ENCODE results near the gene TEAD3. TPM values are rescaled to one million over a fixed set of nuclear protein-coding genes. Genes with fewer than 3 reads are reported as not detected.
A peak's percentile ranks its signal among the peaks of the same experiment; 100 is the strongest.

TEAD3 gene
- total and polyA plus RNA-seq, 4 donors = 16.7 to 78.0 (median 48.9) TPM

DNA sequence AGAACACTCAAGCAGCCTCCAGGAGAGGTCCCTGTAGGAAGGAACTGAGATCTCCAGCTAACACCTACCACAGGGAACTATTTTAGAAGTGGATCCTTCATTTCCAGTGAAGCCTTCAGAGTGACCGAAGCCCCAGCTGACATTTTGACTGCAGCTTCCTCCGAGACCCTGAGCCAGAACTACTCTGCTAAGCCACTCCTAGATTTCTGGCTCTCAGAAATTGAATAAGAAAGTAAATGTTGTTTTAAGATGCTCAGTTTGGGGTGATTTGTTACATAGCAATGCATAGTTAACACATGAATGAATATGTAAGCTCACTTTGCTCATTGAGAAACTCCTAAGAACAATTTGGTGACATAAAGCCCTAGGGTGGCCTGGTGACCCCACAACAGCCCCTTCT lies 10.3 kb upstream of the TEAD3 start:
- intact Hi-C loops (cut with DNase I) = no loop called here
- ATAC-seq (ENCODE audit: low FRiP score) = no peak
- Histone ChIP-seq H3K4me3 (ENCODE audit: low read length in 2 of 2) (no peak overlapping the region), H3K36me3 (ENCODE audit: control insufficient read depth in 1 of 2, insufficient read depth in 2 of 2, low read length in 1 of 2) (no peaks in the 10 kb centered on the region), H3K27ac (ENCODE audit: low read depth in 1 of 2, low read length in 2 of 2) (no peak overlapping the region), H3K4me1 (ENCODE audit: control insufficient read depth in 1 of 2, insufficient read depth in 2 of 2, low read length in 2 of 2) (no peaks in the 10 kb centered on the region), H3K27me3 (ENCODE audit: control insufficient read depth in 1 of 2, insufficient read depth in 2 of 2, low read length in 1 of 2) (no peaks in the 10 kb centered on the region), H3K9me3 (ENCODE audit: control insufficient read depth, low read length) (no peaks in the 10 kb centered on the region)
- 93 to 96% methylated on average over 2 of the region's 2 CpGs for WGBS, 2 donors
- DNase-seq = no peak

DNA sequence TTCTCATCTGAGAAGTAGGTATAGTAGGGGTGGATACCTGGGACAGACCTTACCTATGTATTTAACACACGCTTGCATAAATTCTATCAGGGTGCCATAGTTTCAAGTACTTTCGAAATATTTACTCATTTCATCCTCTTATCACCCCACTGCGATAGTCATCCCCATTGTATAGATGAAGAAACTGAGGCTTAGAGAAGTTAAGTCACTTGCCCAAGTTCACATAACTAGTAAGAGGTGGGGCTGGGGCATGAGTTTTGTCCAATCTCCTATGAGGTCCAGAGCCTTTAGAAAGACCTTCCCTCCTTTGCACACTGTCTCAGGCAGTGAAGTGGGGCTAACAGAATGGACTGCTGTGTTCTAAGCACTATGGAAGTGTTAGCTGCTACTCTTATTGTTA lies 9.7 kb upstream of the TEAD3 start:
- Histone ChIP-seq H3K27me3 (ENCODE audit: control insufficient read depth in 1 of 2, insufficient read depth in 2 of 2, low read length in 1 of 2) (no peaks in the 10 kb centered on the region), H3K4me1 (ENCODE audit: control insufficient read depth in 1 of 2, insufficient read depth in 2 of 2, low read length in 2 of 2) (no peaks in the 10 kb centered on the region), H3K27ac (ENCODE audit: low read depth in 1 of 2, low read length in 2 of 2) (no peak overlapping the region), H3K9me3 (ENCODE audit: control insufficient read depth, low read length) (no peaks in the 10 kb centered on the region), H3K4me3 (ENCODE audit: low read length in 2 of 2) (no peak overlapping the region), H3K36me3 (ENCODE audit: control insufficient read depth in 1 of 2, insufficient read depth in 2 of 2, low read length in 1 of 2) (no peaks in the 10 kb centered on the region)
- DNase-seq = no peak
- intact Hi-C loops (cut with DNase I) = no loop called here
- 95% methylated on average over 3 of the region's 3 CpGs for WGBS, 2 donors
- ATAC-seq (ENCODE audit: low FRiP score) = no peak

DNA sequence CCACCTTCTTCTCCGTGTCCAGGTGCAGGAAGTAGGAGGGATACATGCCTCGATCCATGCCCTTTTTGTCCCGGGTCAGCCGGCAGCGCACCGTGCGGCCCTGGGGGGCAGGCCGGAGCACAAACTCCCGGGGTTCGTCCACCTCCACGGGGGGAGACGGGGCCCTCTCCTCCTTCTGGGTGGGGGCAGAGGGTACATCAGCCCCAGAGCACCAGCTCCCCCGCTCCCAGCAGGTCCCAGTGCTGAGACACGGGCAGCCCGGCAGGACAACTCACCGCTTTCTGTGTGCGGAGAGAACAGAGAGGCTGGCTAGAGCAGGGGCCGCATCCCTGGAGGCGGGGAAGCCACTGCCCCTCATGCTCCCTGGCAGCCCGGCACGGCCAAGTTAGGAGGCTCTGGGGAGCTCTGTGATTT lies 9.1 kb upstream of the TEAD3 start:
- Histone ChIP-seq H3K9me3 (ENCODE audit: control insufficient read depth, low read length) (no peaks in the 10 kb centered on the region), H3K36me3 (ENCODE audit: control insufficient read depth in 1 of 2, insufficient read depth in 2 of 2, low read length in 1 of 2) (no peaks in the 10 kb centered on the region), H3K4me3 (ENCODE audit: low read length in 2 of 2) (no peak overlapping the region), H3K27me3 (ENCODE audit: control insufficient read depth in 1 of 2, insufficient read depth in 2 of 2, low read length in 1 of 2) (no peaks in the 10 kb centered on the region), H3K4me1 (ENCODE audit: control insufficient read depth in 1 of 2, insufficient read depth in 2 of 2, low read length in 2 of 2) (no peaks in the 10 kb centered on the region), H3K27ac (ENCODE audit: low read depth in 1 of 2, low read length in 2 of 2) (no peak overlapping the region)
- intact Hi-C loops (cut with DNase I) = no loop called here
- no peak for ATAC-seq (ENCODE audit: low FRiP score)
- DNase-seq = no peak
- WGBS, 2 donors = 25 to 36% methylated on average over 21 of the region's 21 CpGs

- ATAC-seq (ENCODE audit: low FRiP score) (no peak), DNase-seq (no peak)
- no peaks in the 10 kb centered on the region for H3K36me3 ChIP-seq (ENCODE audit: control insufficient read depth in 1 of 2, insufficient read depth in 2 of 2, low read length in 1 of 2)
- H3K9me3 ChIP-seq (ENCODE audit: control insufficient read depth, low read length) = no peaks in the 10 kb centered on the region
- WGBS, 2 donors = 43 to 50% methylated on average over 15 of the region's 15 CpGs
- H3K27me3 ChIP-seq (ENCODE audit: control insufficient read depth in 1 of 2, insufficient read depth in 2 of 2, low read length in 1 of 2) = no peaks in the 10 kb centered on the region
- intact Hi-C loops (cut with DNase I) = no loop called here
- H3K4me1 ChIP-seq (ENCODE audit: control insufficient read depth in 1 of 2, insufficient read depth in 2 of 2, low read length in 2 of 2) = no peaks in the 10 kb centered on the region
- H3K4me3 ChIP-seq (ENCODE audit: low read length in 2 of 2) = no peak overlapping the region
- no peak overlapping the region for H3K27ac ChIP-seq (ENCODE audit: low read depth in 1 of 2, low read length in 2 of 2)
These were observed 6.7 kb upstream of the TEAD3 start for GRCh38 chr6:35503534-35503933.

DNA sequence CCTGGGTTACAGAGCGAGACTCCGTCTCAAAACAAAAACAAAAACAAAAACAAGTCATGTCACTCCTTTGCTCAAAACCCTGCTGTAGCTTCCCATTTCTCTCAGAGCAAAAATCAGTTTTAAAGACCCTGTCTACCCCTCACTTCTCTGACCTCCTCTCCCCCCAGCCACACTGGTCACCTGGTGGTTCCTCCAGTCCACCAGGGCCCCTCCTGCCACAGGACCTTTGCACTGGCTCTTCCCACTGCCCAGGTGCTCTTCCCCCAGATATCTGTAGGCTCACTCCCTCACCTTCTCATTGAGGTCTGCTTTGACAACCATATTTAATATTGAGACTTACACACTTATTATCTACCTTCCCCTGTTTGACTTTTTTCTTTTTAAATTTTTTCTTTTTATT lies 4.9 kb upstream of the TEAD3 start:
- no peaks in the 10 kb centered on the region for H3K36me3 ChIP-seq (ENCODE audit: control insufficient read depth in 1 of 2, insufficient read depth in 2 of 2, low read length in 1 of 2)
- no peaks in the 10 kb centered on the region for H3K4me1 ChIP-seq (ENCODE audit: control insufficient read depth in 1 of 2, insufficient read depth in 2 of 2, low read length in 2 of 2)
- no peak overlapping the region for H3K27ac ChIP-seq (ENCODE audit: low read depth in 1 of 2, low read length in 2 of 2)
- ATAC-seq (ENCODE audit: low FRiP score) = no peak
- H3K9me3 ChIP-seq (ENCODE audit: control insufficient read depth, low read length) = no peaks in the 10 kb centered on the region
- intact Hi-C loops (cut with DNase I) = loop anchor here in 1 of 2 donors (2.0 kb wide), 1 partner anchor 37 kb away; no protein-coding TSS in a partner anchor
- DNase-seq = no peak
- no peak overlapping the region for H3K4me3 ChIP-seq (ENCODE audit: low read length in 2 of 2)
- H3K27me3 ChIP-seq (ENCODE audit: control insufficient read depth in 1 of 2, insufficient read depth in 2 of 2, low read length in 1 of 2) = no peaks in the 10 kb centered on the region
- WGBS, 2 donors = 91 to 100% methylated on average over 2 of the region's 2 CpGs

DNA sequence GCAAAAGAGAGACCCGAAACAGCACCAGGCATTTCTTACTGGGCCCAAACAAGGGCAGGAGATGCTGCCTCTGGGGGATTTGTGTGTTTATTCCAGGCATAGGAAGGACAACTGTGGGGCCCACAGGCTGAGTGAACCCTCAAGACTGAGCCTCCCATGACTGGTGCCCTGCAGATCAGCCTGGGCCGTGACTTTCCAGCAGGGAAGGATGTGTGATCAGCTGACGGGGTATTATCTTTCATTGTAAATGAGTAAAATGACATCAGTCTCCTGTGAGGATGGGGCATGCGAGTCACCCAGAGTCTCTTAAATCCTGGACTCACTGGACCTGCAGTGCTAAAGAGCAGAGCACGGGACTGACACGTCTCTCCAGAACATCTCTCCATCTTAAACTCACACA lies 3.9 kb upstream of the TEAD3 start:
- DNase-seq = no peak
- Histone ChIP-seq H3K9me3 (ENCODE audit: control insufficient read depth, low read length) (no peaks in the 10 kb centered on the region), H3K27ac (ENCODE audit: low read depth in 1 of 2, low read length in 2 of 2) (no peak overlapping the region), H3K4me1 (ENCODE audit: control insufficient read depth in 1 of 2, insufficient read depth in 2 of 2, low read length in 2 of 2) (no peaks in the 10 kb centered on the region), H3K27me3 (ENCODE audit: control insufficient read depth in 1 of 2, insufficient read depth in 2 of 2, low read length in 1 of 2) (no peaks in the 10 kb centered on the region), H3K36me3 (ENCODE audit: control insufficient read depth in 1 of 2, insufficient read depth in 2 of 2, low read length in 1 of 2) (no peaks in the 10 kb centered on the region), H3K4me3 (ENCODE audit: low read length in 2 of 2) (no peak overlapping the region)
- no peak for ATAC-seq (ENCODE audit: low FRiP score)
- WGBS, 2 donors = 87 to 89% methylated on average over 6 of the region's 6 CpGs
- intact Hi-C loops (cut with DNase I) = loop anchor here in 1 of 2 donors (2.0 kb wide), 1 partner anchor 38 kb away; no protein-coding TSS in a partner anchor

DNA sequence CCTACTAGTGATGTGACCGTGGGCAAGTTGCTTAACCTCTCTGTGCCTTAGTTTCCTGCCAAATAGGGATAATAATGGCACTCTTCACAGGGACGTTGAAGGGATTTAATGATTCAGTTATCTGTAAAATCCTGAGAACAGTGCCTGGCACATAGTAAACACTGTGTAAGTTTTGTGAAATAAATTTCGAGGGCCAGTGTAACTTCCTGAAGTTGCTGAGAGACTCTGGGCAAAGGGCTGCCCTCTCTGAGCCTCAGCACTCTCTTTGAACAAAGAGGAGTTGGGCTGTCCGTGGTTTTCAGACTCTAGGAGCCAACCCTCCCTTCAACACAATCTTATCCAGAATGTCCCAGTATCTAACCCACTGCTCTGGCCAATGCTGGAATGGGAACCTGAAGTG lies 2.5 kb upstream of the TEAD3 start:
- no peaks in the 10 kb centered on the region for H3K4me1 ChIP-seq (ENCODE audit: control insufficient read depth in 1 of 2, insufficient read depth in 2 of 2, low read length in 2 of 2)
- H3K9me3 ChIP-seq (ENCODE audit: control insufficient read depth, low read length) = no peaks in the 10 kb centered on the region
- no peaks in the 10 kb centered on the region for H3K36me3 ChIP-seq (ENCODE audit: control insufficient read depth in 1 of 2, insufficient read depth in 2 of 2, low read length in 1 of 2)
- DNase-seq (no peak), ATAC-seq (ENCODE audit: low FRiP score) (no peak)
- WGBS, 2 donors = 89 to 92% methylated on average over 4 of the region's 4 CpGs
- intact Hi-C loops (cut with DNase I) = no loop called here
- no peak overlapping the region for H3K4me3 ChIP-seq (ENCODE audit: low read length in 2 of 2)
- no peak overlapping the region for H3K27ac ChIP-seq (ENCODE audit: low read depth in 1 of 2, low read length in 2 of 2)
- no peaks in the 10 kb centered on the region for H3K27me3 ChIP-seq (ENCODE audit: control insufficient read depth in 1 of 2, insufficient read depth in 2 of 2, low read length in 1 of 2)

DNA sequence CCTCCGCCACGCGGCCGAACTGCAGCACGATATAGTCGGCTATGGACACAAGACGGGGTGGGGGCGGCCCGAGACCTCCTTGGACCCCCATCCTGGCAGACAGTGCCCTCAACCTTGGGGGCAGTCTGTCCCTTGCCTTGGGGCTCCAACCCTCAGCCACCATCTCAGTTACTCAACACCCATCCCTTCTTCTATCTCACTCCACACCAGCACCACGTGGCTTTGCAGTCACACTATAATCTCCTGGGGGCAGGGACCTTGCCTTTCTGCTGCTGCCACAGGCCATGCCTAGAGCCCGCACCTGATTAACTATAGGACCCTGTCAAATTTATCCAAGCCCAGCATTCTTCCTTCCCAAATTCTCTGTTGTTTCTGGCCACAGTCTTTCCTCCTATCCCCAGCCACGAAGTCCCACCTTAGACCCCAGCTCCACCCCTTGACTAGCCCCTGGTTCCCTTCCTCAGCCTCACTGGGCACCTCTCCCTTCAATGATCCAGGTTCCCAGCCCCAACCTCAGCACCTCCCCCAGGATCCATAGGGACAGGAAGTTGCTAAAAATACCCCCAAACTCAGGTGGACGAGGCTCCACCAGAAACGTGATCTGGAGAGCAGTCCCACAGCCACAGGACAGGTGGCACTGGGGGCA lies 1.7 kb upstream of the TEAD3 start:
- intact Hi-C loops (cut with DNase I) = no loop called here
- H3K27ac ChIP-seq (ENCODE audit: low read depth in 1 of 2, low read length in 2 of 2) = no peak overlapping the region
- H3K4me1 ChIP-seq (ENCODE audit: control insufficient read depth in 1 of 2, insufficient read depth in 2 of 2, low read length in 2 of 2) = no peaks in the 10 kb centered on the region
- H3K27me3 ChIP-seq (ENCODE audit: control insufficient read depth in 1 of 2, insufficient read depth in 2 of 2, low read length in 1 of 2) = no peaks in the 10 kb centered on the region
- no peak overlapping the region for H3K4me3 ChIP-seq (ENCODE audit: low read length in 2 of 2)
- H3K36me3 ChIP-seq (ENCODE audit: control insufficient read depth in 1 of 2, insufficient read depth in 2 of 2, low read length in 1 of 2) = no peaks in the 10 kb centered on the region
- 67 to 72% methylated on average over 14 of the region's 14 CpGs for WGBS, 2 donors
- DNase-seq (no peak), ATAC-seq (ENCODE audit: low FRiP score) (no peak)
- no peaks in the 10 kb centered on the region for H3K9me3 ChIP-seq (ENCODE audit: control insufficient read depth, low read length)

DNA sequence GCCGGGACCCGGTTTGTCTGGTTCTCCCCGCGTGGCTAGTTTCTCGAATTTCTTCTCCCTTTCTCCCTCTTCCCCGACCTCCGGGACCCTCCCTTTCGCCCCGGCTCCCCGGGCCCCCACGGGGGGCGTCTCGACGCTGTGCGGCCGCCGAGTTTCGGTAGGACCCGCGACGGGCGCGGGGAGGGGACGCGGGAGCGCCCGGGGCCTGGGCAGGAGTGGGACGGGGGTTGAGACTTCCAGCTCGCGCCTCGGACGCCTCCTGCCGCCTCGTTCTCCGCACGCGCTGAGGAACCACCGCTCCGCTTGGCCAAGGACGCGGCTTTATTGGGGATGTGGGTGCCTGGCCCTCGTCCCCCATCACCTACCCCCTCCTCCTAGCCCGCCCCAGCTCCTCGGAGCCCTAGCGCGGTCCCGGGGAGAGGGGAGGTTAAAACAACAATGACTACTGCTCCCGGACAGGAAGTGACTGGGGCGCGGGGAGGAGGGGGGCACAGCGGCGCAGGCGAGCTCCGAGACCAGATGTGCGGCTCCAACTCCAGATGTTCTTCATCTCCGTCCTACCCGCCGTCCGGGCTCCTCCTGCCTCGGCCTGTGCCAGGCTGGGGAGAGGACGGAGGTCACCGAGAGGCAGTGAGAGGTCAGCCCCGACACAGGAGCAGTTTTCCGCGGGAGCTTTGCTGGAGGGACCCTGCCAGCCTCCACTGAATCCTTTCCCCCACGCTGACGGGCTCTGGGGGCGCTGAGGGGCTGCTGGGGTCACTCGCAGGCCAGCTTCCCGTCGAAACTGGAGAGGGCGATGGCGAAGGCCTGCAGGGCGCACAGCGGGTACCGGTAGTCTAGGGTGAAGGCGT lies 917 bp upstream of the TEAD3 start:
- no peaks in the 10 kb centered on the region for H3K9me3 ChIP-seq (ENCODE audit: control insufficient read depth, low read length)
- no peaks in the 10 kb centered on the region for H3K4me1 ChIP-seq (ENCODE audit: control insufficient read depth in 1 of 2, insufficient read depth in 2 of 2, low read length in 2 of 2)
- WGBS, 2 donors = 11 to 14% methylated on average over 62 to 77 of the region's 77 CpGs
- peak; percentile 78 to 94 for DNase-seq
- H3K27ac ChIP-seq (ENCODE audit: low read depth in 1 of 2, low read length in 2 of 2) = peak overlapping the region; percentile 58
- H3K4me3 ChIP-seq (ENCODE audit: low read length in 2 of 2) = peak overlapping the region; percentile 76 to 95
- H3K36me3 ChIP-seq (ENCODE audit: control insufficient read depth in 1 of 2, insufficient read depth in 2 of 2, low read length in 1 of 2) = no peaks in the 10 kb centered on the region
- intact Hi-C loops (cut with DNase I) = loop anchor here in 1 of 2 donors (2.0 kb wide), 1 partner anchor 29 kb away; the partner anchor contains the start of gene RPL10A
- no peaks in the 10 kb centered on the region for H3K27me3 ChIP-seq (ENCODE audit: control insufficient read depth in 1 of 2, insufficient read depth in 2 of 2, low read length in 1 of 2)
- peak; percentile 53 for ATAC-seq (ENCODE audit: low FRiP score)
